Midbrain (tissue), 1 donor: Measurements from ENCODE around the gene SPRR2F.
"Not testable (repeated sequence)": the region's sequence is repeated elsewhere in the genome, so short reads cannot be mapped to it uniquely, and the experiment has no call there.

Experiments
- DNase-seq: peaks from one replicate; lab custom pipeline; 2025; lab: John Stamatoyannopoulos, UW

Gene SPRR2F, protein sequence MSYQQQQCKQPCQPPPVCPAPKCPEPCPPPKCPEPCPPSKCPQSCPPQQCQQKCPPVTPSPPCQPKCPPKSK

DNA sequence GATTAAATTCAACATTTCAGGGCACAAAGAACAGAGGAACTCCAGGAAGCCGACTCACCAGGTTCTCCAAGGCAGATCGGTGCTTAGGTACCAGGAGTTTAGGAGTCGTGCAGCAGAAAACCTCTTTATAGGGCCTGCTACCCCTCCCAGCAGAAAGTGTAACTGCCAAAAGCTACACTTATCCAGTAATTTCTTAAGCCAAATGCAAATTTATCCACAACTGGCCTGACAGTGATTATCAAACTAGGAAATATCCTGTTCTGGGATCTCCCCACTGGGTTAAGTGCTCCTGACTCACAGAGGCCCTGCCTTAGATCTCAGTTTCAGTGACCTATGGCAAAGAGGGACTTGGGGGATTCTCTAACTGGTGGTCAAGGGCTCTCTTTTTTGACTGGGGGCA lies at the start of gene SPRR2F:
TSS of gene SPRR2F (minus strand) at position 101 of the 400 bp plus-strand sequence. CDS start 783 bp downstream, outside the sequence.
- no peak for DNase-seq

DNA sequence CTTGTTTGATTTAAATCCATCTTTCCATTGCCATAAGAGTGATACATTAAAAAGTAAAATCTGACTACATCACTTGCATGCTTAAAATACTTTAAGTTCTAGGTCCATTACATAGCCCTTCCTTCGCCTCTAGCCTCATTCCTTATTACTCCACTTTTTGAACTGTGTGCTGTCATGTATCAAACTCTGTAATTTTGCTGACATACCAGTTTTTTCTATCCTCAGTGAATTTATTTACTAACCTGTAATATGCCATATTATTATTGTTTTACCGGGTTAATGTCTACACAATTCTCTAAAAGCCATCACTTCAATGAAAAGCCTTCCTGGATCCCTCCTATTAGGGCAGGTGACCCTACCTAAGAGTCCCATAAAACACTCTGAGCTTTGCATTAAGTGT lies 42.2 kb upstream of the SPRR2F start:
- no peak for DNase-seq

DNA sequence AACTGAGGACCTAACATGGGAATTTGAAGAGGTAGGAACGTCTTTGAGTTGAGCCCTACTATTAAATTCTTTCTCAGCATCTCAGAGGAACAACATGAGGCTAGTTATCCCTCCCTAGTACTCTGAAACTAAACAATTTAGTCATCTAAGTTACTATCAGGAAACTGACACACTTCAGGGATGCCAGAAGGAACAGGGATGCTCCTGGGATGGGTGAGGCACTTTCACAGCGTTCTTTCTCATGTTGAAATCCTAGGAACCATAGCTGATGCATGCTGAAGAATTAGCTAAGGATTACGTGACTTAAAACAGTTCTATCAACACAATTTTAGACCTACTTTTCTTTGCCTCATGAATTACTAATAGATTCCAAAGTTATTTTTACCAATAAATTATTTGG lies 39.2 kb upstream of the SPRR2F start:
- no peak for DNase-seq

DNA sequence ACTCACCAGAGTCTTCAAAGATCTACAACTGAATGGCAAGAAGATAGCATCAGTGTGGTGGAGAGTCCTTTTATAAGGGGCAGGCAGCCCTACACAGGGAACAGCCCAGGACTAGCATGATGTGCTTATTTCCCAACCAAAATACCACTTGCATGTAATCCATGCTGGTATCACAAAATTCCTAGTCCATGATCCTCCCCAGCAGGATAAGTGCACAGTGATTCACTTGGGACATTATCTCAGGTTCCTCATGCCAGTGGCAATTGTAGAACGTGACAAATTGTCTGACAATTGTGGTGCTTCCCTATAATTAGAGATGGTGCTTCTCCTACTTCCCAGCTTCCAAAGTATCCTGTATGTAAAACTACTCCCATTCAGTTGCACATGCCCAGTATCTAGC lies 37.5 kb upstream of the SPRR2F start, which contains the start of gene SPRR2G:
TSS of gene SPRR2G (minus strand) at position 45 of the 400 bp plus-strand sequence. CDS start 780 bp downstream, outside the sequence.
- no peak for DNase-seq

DNA sequence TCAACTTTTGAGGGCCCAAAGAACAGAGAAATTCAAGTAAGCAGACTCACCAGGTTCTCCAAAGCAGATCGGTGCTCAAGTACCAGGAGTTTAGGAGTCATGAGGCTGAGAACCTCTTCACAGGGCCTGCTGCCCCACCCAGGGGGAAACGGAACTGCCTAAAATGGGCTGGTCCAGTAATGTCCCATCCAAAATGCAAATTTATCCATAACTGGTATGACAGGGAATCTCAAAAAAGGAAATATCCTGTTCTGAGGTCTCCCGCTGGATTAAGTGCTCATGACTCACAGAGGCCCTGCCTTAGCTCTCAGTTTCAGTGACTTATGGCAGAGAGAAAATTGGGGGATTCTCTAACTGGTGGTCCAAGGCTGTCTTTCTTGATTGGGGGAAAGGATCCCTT lies 28.1 kb upstream of the SPRR2F start:
- DNase-seq: no peak

DNA sequence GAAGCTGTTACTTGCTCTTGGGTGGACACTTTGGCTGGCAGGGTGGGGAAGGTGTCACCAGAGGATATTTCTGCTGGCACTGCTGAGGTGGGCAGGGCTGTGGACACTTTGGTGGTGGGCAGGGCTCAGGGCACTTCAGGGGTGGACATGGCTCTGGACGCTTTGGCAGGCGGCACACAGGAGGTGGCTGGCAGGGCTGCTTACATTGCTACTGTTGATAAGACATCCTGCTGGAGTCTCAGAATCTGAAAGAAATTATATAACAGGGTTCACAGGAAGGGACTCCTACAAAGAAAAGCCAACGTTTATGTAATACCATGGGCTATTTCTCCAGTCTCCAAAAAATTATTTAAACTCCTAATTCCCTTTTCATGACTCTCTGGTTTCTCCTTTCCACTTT lies 27.2 kb upstream of the SPRR2F start:
- DNase-seq: no peak

DNA sequence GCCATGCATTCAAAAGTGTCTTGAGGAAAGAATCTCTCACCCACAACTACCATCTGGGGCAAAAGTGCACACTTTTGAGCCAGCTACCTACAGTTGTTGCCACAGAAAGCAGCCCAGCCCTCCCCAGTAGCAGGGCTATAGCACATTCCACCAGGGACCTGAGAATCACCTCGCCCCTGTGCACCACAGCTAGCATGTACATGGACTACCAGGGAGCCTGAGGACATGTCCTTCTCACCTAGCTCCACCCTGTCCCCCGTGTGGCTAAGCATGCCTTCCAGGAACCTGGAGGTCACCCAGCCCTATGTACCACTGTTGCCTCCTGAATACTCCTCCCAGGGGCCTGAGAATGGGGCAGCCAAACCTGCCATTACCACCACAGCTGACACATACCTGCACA lies 20.4 kb upstream of the SPRR2F start:
- no peak for DNase-seq

DNA sequence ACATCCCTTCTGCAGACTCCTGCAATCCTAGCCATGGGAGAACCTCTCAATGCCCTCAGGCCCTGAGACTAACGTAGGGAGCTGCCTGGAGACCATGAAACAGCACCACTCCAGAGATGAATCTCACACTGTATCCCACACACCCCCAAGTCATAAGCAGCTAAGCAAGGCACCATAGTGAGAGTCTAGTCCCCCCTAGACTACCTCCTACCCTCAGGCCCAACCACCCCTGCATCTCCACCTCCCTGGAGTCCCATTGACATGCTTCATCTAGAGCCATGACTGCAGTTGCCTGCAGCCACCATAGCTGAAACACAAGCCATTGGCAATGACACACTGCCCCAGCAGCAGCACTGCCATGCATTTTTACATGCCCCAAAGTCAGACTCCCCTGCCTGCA lies 20.0 kb upstream of the SPRR2F start:
- DNase-seq: no peak

DNA sequence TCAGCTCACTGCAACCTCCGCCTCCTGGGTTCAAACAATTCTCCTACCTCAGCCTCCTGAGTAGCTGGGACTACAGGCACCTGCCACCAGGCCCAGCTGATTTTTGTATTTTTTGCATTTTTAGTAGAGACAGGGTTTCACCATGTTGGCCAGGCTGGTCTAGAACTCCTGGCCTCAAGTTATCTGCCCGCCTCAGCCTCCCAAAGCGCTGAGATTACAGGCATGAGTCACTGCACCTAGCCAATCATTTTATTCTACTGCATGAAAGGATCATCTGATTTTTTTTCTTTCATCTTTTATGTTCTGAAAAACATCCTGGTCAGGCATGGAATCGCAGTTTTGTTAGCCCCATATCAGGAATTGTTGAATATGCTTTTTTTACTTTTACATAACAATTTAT lies 15.4 kb upstream of the SPRR2F start:
- DNase-seq: not testable (repeated sequence)

DNA sequence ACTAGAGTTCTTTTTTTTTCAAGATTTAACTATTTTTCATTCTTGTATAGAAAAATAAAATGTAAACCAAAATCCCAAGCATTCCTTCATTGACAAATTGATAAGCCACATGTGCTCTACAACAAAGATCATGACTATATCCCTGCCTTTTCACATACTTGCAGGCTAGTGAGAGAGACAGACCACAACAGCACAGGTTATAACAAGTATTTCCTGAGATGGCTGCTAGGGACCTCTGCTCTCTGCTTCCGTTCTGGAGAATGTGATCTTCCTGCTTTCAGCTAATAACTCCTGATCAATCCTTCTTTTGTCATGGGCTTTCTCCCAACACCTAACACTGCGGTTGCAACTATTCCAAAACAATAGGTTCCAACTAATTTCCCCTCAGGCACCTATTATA lies 14.0 kb upstream of the SPRR2F start:
- DNase-seq: no peak

DNA sequence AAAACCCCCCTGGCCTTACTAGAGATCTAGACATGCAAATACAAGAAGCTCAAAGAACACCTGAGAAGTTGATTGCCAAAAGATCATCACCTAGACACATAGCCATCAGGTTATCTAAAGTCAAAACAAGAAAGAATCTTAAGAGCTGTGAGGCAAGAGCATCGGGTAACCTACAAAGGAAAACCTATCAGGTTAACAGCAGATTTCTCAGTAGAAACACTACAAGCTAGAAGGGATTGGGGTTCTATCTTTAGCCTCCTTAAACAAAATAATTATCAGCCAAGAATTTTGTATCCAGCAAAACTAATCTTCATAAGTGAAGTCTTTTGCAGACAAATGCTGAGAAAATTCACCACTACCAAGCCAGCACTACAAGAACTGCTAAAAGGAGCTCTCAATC lies 12.2 kb upstream of the SPRR2F start:
- DNase-seq: no peak

DNA sequence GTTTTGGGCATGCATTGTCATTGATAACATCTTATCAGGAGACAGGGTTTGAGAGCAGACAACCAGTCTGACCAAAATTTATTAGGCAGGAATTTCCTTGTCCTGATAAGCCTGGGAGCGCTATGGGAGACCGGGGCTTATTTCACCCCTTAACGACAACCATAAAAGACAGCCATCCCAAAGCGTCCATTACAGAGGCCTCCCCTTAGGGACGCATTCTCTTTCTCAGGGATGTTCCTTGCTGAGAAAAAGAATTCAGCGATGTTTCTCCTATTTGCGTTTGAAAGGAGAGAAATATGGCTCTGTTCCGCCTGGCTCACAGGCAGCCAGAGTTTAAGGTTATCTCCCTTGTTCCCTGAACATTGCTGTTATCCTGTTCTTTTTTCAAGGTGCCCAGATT lies 10.5 kb upstream of the SPRR2F start:
- not testable (repeated sequence) for DNase-seq

DNA sequence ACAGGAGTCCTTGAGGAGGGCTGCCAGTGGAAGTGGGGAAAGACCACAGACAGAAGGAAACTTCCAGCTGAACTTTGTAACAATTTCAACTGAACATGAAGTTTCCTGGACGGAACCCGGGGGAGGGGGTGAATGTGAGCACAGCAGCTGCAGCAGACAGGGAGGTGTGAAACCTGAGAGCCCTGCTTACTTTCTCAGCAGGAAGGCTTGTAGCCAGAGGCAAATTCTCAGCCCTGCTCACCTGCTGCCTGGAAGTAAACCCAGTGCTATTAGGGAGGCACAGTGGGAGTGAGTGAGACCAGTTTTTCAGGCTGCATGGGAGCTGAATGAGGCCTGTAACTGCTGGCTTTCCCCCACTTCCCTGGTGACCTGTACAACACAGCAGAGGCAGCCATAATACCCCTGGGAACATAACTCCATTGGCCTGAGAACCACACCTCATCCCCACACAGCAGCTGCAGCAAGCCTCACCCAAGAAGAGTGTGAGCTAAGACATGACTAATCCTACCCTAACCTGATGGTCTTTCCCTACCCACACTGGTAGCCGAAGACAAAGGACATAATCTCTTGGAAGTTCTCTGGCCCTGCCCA lies 9.6 kb upstream of the SPRR2F start:
- no peak for DNase-seq

DNA sequence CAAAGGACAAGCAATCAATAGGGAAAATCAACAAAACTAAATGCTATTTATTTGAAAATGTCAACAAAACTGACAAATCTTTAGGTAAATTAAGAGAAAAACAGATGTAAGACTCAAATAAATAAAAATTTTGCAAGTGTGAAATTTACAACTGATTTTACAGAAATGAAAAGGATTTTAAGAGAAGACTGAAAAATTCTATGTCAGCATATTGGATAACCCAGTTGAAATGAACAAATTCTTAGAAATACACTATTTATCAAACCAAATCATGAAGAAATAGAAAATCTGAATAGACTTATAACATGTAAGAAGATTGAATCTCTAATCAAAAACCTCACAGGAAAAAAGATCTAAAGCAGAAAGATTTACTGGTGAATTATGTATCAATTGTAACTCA lies 7.6 kb upstream of the SPRR2F start:
- no peak for DNase-seq

DNA sequence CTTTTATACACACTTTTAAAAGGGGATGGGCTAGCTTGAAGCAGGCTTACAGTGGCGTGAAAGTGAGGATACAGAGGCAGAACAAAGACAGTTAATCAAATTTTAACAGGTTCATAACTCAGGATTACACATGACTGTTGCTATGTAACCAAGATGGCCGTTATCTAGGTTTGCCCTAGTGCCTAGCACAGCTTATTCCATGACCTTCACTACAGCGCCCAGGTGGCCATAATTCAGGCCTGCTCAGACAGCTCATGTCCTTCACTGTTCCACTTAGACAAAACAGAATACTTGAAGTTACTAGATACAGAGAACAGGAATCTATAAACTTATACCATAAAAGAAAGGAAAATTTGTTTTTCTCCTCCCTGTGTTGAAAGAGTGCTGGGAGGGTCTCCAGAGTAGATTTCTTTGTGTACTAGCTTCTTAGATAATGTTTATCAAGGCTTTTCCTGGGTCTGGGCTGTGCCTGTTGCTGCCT lies 6.2 kb upstream of the SPRR2F start:
- DNase-seq: no peak

DNA sequence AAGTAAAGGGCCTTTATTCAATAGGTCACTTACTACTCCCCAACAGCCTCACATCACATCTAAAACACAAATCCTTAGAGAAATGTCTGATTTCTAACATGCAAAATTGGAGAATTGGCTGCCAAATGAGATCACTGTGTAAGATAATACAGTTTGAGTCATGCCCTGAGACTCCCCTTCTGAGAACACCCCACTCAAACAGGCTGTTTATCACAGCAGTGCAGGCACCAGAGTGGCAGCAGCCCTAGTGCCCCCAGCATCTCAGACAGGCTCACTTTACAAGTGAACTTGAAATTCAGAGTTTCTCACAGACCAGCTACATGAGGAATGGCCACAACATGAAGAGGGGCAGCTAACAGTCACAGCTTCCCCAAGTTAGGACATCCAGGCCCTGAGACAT lies 1.9 kb upstream of the SPRR2F start:
- not testable (repeated sequence) for DNase-seq

DNA sequence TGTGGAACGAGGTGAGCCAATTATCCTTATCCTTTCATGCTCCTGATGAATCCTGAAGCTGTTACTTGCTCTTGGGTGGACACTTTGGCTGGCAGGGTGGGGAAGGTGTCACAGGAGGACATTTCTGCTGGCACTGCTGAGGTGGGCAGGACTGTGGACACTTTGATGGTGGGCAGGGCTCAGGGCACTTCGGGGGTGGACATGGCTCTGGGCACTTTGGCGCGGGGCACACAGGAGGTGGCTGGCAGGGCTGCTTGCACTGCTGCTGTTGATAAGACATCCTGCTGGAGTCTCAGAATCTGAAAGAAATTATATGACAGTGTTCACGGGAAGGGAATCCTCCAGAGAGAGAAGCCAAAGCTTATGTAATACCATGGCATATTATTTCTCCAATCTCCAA lies 862 bp downstream of the SPRR2F start:
- not testable (repeated sequence) for DNase-seq

DNA sequence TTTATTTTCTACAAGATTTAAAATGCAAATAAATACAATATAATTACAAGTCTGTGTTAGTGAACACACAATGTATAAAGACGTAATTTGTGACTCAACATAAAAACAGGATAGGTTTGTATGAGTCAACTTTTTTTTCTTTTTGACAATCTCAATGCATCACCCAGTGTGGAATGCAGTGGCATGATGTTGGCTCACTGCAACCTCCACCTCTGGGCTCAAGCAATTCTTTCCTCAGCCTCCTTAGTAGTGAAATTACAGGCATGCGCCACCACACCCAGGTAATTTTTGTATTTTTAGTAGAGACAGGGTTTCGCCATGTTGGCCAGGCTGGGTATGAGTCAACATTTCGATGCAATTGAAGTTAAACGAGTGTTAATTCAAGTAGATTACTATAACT lies 13.1 kb downstream of the SPRR2F start:
- no peak for DNase-seq

DNA sequence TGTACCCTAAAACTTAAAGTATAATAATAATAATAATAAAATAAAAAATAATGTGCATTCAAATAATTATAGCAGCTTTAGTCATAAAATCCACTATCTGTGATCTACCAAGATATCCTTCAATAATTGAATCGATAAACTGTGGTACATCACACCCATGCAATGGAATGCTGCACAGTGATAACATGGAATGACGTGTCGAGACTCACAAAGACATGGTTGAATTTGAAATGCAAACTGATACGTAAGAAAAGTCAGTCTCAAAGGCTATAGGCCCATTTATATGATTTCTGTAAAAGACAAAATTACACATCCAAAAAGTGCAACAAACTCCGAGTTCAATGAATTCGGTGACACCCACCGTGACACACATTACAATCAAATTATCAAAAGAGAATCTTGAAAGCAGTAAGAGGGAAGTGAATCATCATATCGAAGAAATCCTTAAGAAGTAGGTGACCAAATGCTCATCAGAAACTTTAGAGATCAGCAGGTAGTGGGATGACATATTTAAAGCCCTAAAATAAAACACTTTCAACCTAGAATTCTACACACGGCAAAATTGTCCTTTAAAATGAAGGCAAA lies 13.8 kb downstream of the SPRR2F start:
- DNase-seq: no peak

DNA sequence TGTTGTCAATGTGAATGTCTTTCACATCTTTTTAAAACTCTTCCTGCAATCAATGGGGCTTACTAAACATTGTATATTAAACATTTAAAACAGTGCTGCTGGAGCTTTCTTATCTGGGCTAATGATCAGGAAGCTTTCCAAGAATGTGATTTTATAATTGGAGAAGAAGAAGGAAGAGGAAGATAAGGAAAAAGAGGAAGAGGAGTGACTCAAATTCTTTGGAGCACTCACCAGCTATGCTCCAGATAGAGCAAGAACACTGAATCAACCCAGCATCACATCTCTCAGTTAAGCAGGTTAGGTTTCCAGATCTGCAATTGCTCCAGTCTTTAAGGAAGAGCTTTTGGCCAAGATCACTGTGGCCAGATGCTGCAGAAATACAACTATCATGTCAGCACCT lies 17.6 kb downstream of the SPRR2F start:
- DNase-seq: no peak

DNA sequence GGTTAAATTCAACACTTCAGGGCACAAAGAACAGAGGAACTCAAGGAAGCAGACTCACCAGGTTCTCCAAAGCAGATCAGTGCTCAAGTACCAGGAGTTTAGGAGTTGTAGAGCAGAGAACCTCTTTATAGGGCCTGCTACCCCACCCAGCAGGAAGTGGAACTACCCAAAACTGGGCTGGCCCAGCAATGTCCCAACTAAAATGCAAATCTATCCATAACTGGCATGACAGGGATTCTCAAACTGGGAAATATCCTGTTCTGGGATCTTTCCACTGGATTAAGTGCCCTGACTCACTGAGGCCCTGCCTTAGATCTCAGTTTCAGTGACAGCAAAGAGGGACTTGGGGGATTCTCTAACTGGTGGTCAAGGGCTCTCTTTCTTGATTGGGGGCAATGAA lies 18.9 kb downstream of the SPRR2F start, which contains the start of gene SPRR2E:
TSS of gene SPRR2E (minus strand) at position 101 of the 400 bp plus-strand sequence. CDS start 775 bp downstream, outside the sequence.
- no peak for DNase-seq

DNA sequence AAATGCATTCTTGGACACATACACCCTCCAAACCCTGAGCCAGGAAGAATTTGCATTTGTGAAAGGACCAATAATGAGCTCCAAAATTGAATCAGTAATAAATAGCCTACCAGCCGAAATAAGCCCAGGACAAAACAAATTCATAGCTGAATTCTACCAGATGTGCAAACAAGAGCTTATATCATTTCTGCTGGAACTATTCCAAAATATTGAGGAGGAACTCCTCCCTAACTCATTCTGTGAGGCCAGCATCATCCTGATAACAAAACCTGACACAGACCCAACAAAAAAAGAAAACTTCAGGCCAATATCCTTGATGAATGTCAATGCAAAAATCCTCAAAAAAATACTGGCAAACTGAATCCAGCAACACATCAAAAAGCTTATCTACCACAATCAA lies 25.7 kb downstream of the SPRR2F start:
- DNase-seq: no peak

DNA sequence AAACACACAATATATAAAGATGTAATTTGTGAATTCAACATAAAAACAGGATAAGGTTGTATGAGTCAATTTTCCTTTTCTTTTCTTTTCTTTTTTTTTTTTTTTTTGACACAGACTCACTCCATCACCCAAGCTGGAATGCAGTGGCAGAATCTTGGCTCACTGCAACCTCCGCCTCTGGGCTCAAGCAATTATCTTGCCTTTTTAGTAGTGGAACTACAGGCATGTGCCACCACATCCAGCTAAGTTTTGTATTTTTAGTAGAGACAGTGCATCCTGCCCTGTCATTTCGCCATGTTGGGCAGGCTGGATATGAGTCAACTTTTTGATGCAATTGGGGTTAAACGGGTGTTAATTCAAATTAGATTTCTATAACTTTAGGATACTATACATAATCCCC lies 31.6 kb downstream of the SPRR2F start:
- no peak for DNase-seq
